CMK (cell line): ENCODE results near the gene FTCD.
"Not testable (repeated sequence)": the region's sequence is repeated elsewhere in the genome, so short reads cannot be mapped to it uniquely, and the experiment has no call there.

Source experiments
- DNase-seq: peaks from one replicate; pipeline ENCODE4 v3.0.0-alpha.2; 2010; ENCODE audit warnings: low read depth

Gene FTCD

GRCh38 chr21:46111857-46112724 lies 43.3 kb downstream of the FTCD start:
- DNase-seq: no peak

GRCh38 chr21:46111193-46111571 lies 44.2 kb downstream of the FTCD start:
- DNase-seq: no peak

DNA sequence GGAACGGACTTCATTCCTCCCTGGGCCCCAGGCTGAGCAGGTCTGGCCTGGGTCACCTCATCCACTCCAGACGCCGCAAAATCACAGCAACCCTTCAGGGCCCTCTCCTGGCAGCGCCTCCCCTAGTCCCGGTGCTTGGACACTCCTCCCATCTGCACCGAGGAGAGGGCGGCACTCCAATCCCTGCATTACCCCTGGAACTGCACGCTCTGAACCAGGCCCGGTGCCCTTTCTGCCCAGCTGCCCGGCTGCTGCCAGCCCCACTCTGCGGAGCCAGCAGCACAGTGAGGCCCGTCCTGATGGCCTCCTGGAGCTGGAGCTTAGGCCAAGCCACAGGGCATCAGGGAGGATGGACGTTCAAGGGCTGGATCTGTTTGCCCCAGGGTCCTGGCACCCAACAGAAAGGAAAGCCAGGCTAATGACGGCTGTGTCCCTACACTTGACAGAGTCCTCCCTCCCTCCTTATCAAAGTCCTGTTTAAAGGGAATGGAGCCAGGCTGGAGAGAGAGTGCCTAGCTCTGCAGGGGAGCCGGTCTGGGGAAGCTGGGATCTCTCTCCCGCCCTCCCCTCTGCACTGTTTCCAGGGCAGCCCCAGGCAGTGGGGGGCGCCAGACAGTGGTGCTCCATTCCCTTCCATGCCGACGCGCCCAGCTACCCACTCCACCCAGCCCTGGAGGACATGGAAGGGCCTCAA lies 44.7 kb downstream of the FTCD start:
- DNase-seq: no peak

DNA sequence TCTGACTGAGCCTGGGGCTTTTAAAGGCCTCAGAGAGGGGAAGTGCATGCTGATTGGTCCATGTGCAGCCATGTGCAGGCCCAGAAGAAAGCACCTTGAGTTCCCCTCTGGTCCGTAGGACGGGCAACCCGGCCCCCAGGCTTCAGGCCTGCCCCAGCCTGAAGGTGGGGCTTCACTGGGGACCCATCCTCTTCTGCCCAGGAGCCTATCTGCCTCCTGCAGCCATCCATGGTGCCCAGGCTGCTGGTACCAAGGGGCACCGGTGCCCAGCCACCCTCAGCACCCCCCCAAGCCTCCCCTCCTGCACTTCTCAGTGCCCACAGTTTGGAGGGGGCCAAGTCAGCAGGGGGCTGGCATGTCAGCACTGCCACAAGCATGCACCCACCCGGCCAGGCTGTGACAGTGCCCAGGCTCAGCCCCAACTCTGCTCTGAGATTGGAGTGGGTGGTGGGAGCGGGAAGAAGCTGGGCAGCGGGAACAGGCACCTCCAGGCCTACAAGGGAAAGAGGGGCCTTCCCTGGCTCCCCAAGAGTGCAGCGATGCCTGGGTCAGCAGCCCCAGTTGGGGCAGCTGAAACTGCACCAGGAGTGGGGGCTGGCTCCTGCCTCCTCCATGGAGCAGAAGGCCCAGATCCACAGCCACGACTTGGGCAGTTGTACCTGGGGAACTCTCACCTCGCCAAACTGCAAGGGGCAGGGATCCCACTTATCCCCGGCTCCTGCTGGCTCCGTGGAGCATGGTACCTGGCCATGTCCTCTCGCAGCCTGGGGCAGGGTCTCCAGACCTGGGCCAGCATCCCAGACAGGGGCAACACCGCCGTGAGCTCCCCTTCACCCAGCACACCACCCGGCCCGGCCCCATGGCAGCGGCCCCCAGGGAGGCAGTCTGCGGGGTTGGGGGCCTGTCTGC lies 45.8 kb downstream of the FTCD start:
- no peak for DNase-seq

DNA sequence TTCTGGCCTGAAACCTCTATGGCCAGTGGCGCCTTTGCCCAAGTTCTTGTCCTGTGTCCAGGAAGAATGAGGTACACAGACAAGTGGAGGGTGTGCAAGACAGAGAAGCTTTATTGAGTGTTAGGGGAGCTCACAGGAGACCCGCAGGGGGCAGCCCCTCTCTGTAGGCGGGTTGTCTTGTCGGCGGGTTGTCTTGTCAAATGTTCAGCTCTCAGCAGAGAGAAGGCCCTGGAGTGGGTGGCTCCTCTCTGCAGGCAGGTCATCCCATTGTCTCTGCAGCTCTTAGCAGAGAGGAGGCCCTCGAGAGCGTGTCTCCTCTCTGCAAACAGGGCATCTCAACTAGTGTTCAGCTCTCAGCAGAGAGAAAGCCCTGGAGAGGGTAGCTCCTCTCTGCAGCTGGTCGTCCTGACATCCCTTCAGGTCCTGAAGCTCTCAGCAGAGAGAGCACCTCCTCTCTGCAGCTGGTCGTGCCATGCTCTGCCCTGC lies 46.5 kb downstream of the FTCD start:
- no peak for DNase-seq

- DNase-seq: not testable (repeated sequence)
These were observed 48.0 kb downstream of the FTCD start for GRCh38 chr21:46107376-46107775.

GRCh38 chr21:46104104-46104503 lies 51.3 kb downstream of the FTCD start:
- no peak for DNase-seq

- DNase-seq: no peak
These were observed 54.5 kb downstream of the FTCD start for GRCh38 chr21:46100906-46101305.

DNA sequence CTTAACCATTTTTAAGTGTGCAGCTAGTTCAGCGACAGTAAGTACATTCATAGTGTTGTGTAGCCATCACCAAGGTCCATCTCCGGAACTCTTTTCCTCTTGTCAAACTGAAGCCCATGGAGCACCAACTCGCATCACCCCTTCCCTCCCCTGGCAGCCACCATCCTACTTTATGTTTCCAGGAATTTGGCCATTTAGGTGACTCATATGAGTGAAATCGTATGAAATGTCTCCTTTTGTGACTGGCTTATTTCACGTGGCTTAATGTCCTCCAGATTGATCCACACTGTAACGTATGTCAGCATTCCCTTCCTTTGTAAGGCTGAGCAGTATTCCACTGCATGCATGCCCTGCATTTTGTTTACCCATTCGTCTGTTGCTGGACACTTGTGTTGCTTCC lies 55.0 kb downstream of the FTCD start:
- DNase-seq: no peak

GRCh38 chr21:46100020-46100419 lies 55.4 kb downstream of the FTCD start:
- no peak for DNase-seq

DNA sequence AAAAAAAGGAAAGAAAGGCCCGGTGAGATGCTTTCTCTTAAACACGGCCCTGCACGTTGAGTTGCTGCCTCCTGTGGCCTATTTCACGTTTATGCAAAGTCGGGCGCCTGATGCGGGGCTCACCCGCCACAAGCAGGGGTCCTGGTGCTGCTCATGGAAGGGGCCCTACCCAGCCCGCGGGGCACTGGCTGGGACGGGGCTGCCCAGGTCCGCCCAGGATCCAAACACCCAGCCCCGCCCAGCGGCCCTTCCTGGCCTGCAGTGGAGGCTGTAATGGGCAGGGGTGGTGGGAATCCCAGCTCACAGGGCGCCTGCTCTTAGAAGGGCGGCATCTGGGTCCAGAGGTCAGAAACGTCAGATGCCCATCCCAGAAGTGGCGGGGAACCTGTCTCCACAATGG lies 55.9 kb downstream of the FTCD start:
- no peak for DNase-seq

- DNase-seq: no peak
These were observed 56.9 kb downstream of the FTCD start for GRCh38 chr21:46098303-46099141.

DNA sequence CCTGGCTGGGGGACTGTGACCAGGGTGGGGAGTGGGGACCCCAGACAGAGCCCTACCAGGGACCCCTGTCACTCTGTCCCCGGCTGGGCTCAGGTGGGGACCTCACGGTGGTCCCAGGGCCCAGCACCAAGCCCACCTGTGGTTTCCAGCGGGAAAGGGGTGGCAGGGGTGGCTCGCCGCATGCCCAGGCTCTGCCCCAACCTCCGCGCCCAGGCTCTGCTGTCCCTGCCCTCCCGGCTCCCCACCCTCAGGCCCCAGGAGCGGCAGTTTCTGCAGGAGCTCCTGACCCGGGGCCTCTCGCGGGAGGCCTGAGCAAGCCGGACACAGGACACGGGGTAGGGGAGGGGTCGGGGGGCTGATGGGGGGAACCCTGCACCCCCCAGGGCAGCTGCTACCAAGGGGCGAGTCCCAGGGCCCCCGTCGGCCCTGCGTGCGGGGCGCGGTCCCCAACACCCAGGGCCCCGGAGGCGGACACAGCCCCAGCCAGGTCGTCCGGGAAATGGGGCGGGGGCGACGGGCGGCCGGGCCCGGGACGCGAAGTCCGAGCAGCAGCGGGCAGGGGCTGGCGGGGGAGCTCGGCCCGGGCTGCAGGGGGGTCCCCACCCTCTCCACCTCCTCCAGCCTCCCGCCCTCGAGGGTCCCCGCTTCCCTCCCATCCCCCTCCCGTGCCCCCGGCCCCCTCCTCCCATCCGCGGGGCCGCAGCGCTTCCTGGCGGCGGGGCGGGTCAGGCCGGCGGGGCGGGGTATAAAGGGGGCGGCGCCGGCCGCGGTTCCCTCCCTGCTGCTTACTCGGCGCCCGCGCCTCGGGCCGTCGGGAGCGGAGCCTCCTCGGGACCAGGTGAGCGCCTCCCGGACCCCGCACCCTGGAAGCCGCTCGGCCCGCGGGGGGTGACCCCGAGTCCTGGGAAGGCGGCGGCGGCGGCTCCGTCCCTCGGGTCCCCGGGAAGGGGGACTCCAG lies 57.8 kb downstream of the FTCD start, which contains the start of gene COL6A2:
Gene COL6A2 (plus strand): TSS at position 777 of the 958 bp plus-strand sequence.
- no peak for DNase-seq

GRCh38 chr21:46096596-46097335 lies 58.6 kb downstream of the FTCD start:
- DNase-seq: no peak

GRCh38 chr21:46095814-46096595 lies 59.4 kb downstream of the FTCD start:
- no peak for DNase-seq

DNA sequence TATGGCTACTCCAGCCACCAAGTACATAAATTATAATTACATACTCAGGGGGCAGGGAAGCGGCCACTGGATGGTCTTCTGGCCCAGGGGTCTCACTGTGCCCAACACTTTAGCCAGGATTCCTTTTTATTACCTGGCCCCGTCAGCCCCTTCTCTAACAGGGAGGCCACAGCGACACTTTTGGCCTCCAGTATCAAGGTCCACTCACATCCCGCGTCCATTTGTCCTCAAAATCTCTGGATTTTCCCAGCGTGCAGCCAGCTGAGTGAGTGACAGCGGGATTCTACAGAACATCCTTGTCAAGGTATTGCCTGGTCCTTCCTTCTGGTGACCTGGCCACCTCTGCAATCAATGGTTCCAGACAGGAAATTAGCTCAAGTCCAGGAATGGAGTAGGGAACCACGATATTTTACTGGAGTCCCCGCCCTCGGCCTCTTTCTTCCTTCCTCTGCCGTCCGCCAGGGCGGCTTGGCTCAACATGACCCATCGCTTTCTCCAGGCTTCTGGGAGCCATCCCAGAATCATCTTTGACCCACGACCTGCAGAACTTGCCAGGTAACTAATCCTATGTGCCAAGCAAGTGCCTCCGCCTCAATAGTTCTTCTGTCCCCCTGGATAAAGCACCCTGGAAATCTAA lies 60.2 kb downstream of the FTCD start:
- DNase-seq: no peak

GRCh38 chr21:46094401-46095082 lies 60.8 kb downstream of the FTCD start:
- no peak for DNase-seq
